A549 (cell line): ENCODE measurements around the gene KARS1. TPM values are rescaled to one million over a fixed set of nuclear protein-coding genes. Genes with fewer than 3 reads are reported as not detected.

ENCODE experiments used
- ATAC-seq, 2 experiments: fragments of 200-7000 bp in 1 of 2; fragments of >200 bp in 1 of 2; cut with Nextera tagmentation in 1 of 2; cut with Tn5 transposase in 1 of 2; 3 replicates each; pipeline versions ENCODE4 v1.8.0 to v1.9.1; 2018 to 2020; ENCODE audit warnings: mild to moderate bottlenecking in 1 of 2, moderate library complexity in 1 of 2
- CTCF ChIA-PET: fragments of 300-600 bp; sonication (Branson Sonifier 250); formaldehyde crosslinking; extraction: SDS; loops from one replicate; lab custom pipeline; 2021; ENCODE audit warnings: antibody characterized with exemption, inconsistent platforms; lab: Yijun Ruan, JAX
- POLR2A ChIA-PET: fragments of 350-600 bp; formaldehyde crosslinking; extraction: SDS; loops from one replicate; lab custom pipeline; 2021; ENCODE audit warnings: antibody characterized with exemption, inconsistent platforms; lab: Yijun Ruan, JAX
- DNase-seq, 2 experiments: peaks; one replicate each; pipeline versions ENCODE4 v3.0.0 to v3.0.0-alpha.2; 2011 to 2016; ENCODE audit warnings: low read depth in 1 of 2, low spot score in 1 of 2
- FAIRE-seq: peaks from 2 replicates; lab custom pipeline; 2011; peaks lifted over from hg19 to GRCh38; lab: Jason Lieb, UNC
- H3K27ac ChIP-seq, 2 experiments: fragments of >200 bp; sonication (Bioruptor Twin); formaldehyde crosslinking; 3 replicates each; pipeline ENCODE4 v1.5.1; 2016 to 2017
- H3K4me1 ChIP-seq: fragments of >200 bp; sonication (Bioruptor Twin); formaldehyde crosslinking; 3 replicates; pipeline ENCODE4 v1.6.1; 2016
- H3K4me2 ChIP-seq: fragments of >200 bp; sonication (Bioruptor Twin); formaldehyde crosslinking; 3 replicates; pipeline ENCODE4 v1.6.1; 2016
- H3K4me3 ChIP-seq: fragments of >200 bp; sonication (Bioruptor Twin); formaldehyde crosslinking; 3 replicates; pipeline ENCODE4 v1.5.1; 2016
- H3K9me3 ChIP-seq: fragments of >200 bp; sonication (Bioruptor Twin); formaldehyde crosslinking; 3 replicates; pipeline ENCODE4 v1.6.1; 2016
- BHLHE40 ChIP-seq: IDR thresholded peaks from 2 replicates; pipeline ENCODE4 v1.6.1; 2012; ENCODE audit warnings: low read depth, low read length, inconsistent platforms
- CEBPB ChIP-seq, 2 experiments: fragments of >200 bp in 1 of 2; sonication (Bioruptor Twin) in 1 of 2; formaldehyde crosslinking in 1 of 2; IDR thresholded peaks; 2 replicates each; pipeline ENCODE4 v1.6.1; 2012 to 2016
- CTCF ChIP-seq: fragments of >200 bp; sonication (Bioruptor Twin); formaldehyde crosslinking; IDR thresholded peaks from 3 replicates; pipeline ENCODE4 v1.5.1; 2016
- FOSB ChIP-seq: fragments of 250-450 bp; sonication (Bioruptor Pico); IDR thresholded peaks from 2 replicates; pipeline ENCODE4 v1.5.0; 2020; ENCODE audit warnings: mild to moderate bottlenecking, moderate library complexity
- FOXS1 ChIP-seq: fragments of 250-450 bp; sonication (Bioruptor Pico); IDR thresholded peaks from 2 replicates; pipeline ENCODE4 v1.5.0; 2020; ENCODE audit warnings: mild to moderate bottlenecking, moderate library complexity
- HEYL ChIP-seq: fragments of 250-450 bp; sonication (Bioruptor Pico); IDR thresholded peaks from 2 replicates; pipeline ENCODE4 v1.8.0; 2021; ENCODE audit warnings: mild to moderate bottlenecking, moderate library complexity
- MYC ChIP-seq: IDR thresholded peaks from 2 replicates; pipeline ENCODE4 v1.6.1; 2012; ENCODE audit warnings: mild to moderate bottlenecking, inconsistent platforms, low read length, improper control_type of control experiment, borderline replicate concordance
- NFE2L2 ChIP-seq: fragments of 150-350 bp; conservative IDR thresholded peaks from 2 replicates; pipeline ENCODE4 v1.6.1; 2014; ENCODE audit warnings: low read length
- NR3C1 ChIP-seq: fragments of >200 bp; sonication (Bioruptor Twin); formaldehyde crosslinking; IDR thresholded peaks from 3 replicates; pipeline ENCODE4 v1.6.1; 2017
- PHF8 ChIP-seq: fragments of 200-600 bp; sonication (generic); IDR thresholded peaks from 2 replicates; pipeline ENCODE4 v1.6.1; 2016; ENCODE audit warnings: low read depth, mild to moderate bottlenecking, antibody characterized with exemption, moderate library complexity, borderline replicate concordance
- POLR2AphosphoS2 ChIP-seq: conservative IDR thresholded peaks from 2 replicates; pipeline ENCODE4 v1.6.1; 2012; ENCODE audit warnings: low read length, improper control_type of control experiment, inconsistent platforms
- RAD21 ChIP-seq, 2 experiments: fragments of >200 bp in 1 of 2; sonication (Bioruptor Twin) in 1 of 2; formaldehyde crosslinking in 1 of 2; IDR thresholded peaks in 1 of 2; conservative IDR thresholded peaks in 1 of 2; 2 replicates in 1 of 2; 3 replicates in 1 of 2; pipeline ENCODE4 v1.6.1; 2012 to 2018; ENCODE audit warnings: inconsistent platforms in 1 of 2
- RFX5 ChIP-seq: fragments of 450-650 bp; IDR thresholded peaks from 2 replicates; pipeline ENCODE4 v1.7.1; 2014; ENCODE audit warnings: antibody characterized with exemption, mild to moderate bottlenecking, moderate library complexity
- SREBF2 ChIP-seq: fragments of 450-650 bp; IDR thresholded peaks from 2 replicates; pipeline ENCODE4 v1.6.1; 2014; ENCODE audit warnings: mild to moderate bottlenecking, moderate library complexity
- ZC3H11A ChIP-seq: fragments of 450-650 bp; IDR thresholded peaks from 2 replicates; pipeline ENCODE4 v1.6.1; 2014; ENCODE audit warnings: antibody characterized with exemption, mild to moderate bottlenecking
- ZSCAN20 ChIP-seq: fragments of 250-450 bp; sonication (Bioruptor Pico); IDR thresholded peaks from 2 replicates; pipeline ENCODE4 v1.8.0; 2022; ENCODE audit warnings: mild to moderate bottlenecking, moderate library complexity
- WGBS: methylation state at CpG from one replicate; pipeline ENCODE4 v1.1.6; 2017; ENCODE audit errors: missing lambda C conversion rate; 5-methylcytosine and 5-hydroxymethylcytosine counted together
- polyA plus RNA-seq, 4 experiments: library from polyadenylated mRNA; depleted of rRNA in 3 of 4; stranded (reverse); fragments of >200 nt; fragmentation: RNase III in 1 of 4; extraction: RNeasy Plus Mini Kit Qiagen cat#74134 plus additional on column Dnase treatment in 1 of 4; gene quantifications; 2 replicates in 3 of 4; 3 replicates in 1 of 4; pipeline ENCODE4 v1.2.3, GENCODE V29; 2011 to 2017
- TF ChIP-seq, protein P1 (sequence below): IDR thresholded peaks from 2 replicates; pipeline ENCODE4 v1.6.1; 2012; ENCODE audit warnings: low read depth, borderline replicate concordance

Gene KARS1
- polyA plus RNA-seq, 2 of the 4 experiments (the other 2 are of a cell fraction): 146 to 211 TPM

- Histone ChIP-seq H3K4me3 (no peak overlapping the region), H3K27ac (no peak overlapping the region), H3K9me3 (no peaks in the 10 kb centered on the region), H3K4me1 (peaks cover 19% of the 10 kb centered on the region), H3K4me2 (peak overlapping the region; percentile 98)
- TF ChIP-seq RAD21 (conservative IDR thresholded peaks at IDR 0.05 in 1 of 2, IDR thresholded peaks at IDR 0.05 in 1 of 2) (peak; percentile 20 to 52; a peak in 2 of 5 replicates), CTCF (peak; percentile 55), BHLHE40 (no peak)
- ChIA-PET CTCF (interaction anchor here (0.6 to 1.9 kb wide), 11 partner anchors 9 to 154 kb away, joined by 3 to 9 read pairs (median 5); no protein-coding TSS in a partner anchor), POLR2A (interaction anchor here (1.4 kb wide), 1 partner anchor 104 kb away, joined by 4 read pairs; no protein-coding TSS in a partner anchor)
- ATAC-seq (peak in 1 of 2 experiments; percentile 15; a peak in 1 of 6 replicates), DNase-seq (peak; percentile 44 to 49), FAIRE-seq (no peak)
- whole genome bisulfite sequencing: 30% methylated on average over 2 of the region's 2 CpGs
Measured at GRCh38 chr16:75621170-75621477, 26.3 kb downstream of the KARS1 start.

DNA sequence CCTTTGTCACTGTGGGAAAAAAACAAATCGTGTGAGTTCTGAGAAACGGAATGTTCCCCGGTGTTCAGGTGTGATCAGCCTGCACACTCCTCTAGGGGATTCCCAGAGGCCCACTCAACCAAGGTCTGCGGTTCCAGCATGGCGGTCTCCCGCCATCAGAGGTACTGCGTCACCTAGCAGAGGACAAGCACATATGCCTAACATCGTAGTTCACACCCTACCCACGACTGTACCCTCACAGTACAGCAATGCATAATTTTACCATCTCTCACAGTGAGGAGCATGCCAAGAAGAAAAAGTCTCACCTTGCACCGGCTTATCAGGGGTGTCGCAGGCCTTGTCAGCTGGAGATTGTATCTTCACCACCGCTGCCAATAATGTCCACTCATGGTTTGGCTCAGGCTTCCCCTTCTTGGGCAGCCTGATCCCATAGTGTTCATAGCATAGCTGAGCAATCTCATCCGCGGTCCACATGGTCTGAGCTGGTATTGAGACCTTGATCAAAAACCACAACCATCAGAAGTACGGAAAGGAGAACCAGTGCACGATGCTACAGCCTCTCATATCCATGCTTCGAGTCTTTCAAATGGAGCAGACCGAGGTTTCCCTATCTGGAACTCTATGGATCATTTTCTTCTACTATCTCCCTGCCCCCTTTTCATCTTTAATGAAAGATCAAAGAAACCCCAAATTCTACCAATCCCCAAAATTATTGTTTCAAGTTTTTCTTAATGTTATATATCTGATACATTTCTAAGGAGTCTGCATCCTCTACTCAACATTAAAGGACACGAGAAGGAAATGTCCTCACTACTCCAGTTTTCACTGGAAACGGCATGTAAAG lies 26.9 kb downstream of the KARS1 start:
- ATAC-seq (no peak), FAIRE-seq (no peak), DNase-seq (no peak)
- 94% methylated on average over 20 of the region's 20 CpGs for WGBS
- CTCF ChIA-PET: interaction anchor here (0.9 to 1.9 kb wide), 7 partner anchors 8 to 156 kb away, joined by 3 to 9 read pairs (median 5); partner anchors contain the start of gene TMEM170A
- Histone ChIP-seq H3K27ac (no peak overlapping the region), H3K4me3 (no peak overlapping the region), H3K4me2 (peak overlapping the region; percentile 98; the same call in 2 of the 3 replicates), H3K4me1 (peaks cover 19% of the 10 kb centered on the region), H3K9me3 (no peaks in the 10 kb centered on the region)
- no peak for TF ChIP-seq NR3C1
- no peak for TF ChIP-seq HEYL (CRISPR knock-in tag)
- no peak for TF ChIP-seq ZSCAN20 (CRISPR knock-in tag)
- no peak for TF ChIP-seq POLR2AphosphoS2
- TF ChIP-seq CEBPB (IDR thresholded peaks at IDR 0.05): no peak
- no peak for TF ChIP-seq ZC3H11A
- no peak for TF ChIP-seq FOSB (CRISPR knock-in tag)
- TF ChIP-seq, protein P1, sequence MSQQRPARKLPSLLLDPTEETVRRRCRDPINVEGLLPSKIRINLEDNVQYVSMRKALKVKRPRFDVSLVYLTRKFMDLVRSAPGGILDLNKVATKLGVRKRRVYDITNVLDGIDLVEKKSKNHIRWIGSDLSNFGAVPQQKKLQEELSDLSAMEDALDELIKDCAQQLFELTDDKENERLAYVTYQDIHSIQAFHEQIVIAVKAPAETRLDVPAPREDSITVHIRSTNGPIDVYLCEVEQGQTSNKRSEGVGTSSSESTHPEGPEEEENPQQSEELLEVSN: no peak
- no peak for TF ChIP-seq NFE2L2
- no peak for TF ChIP-seq PHF8
- POLR2A ChIA-PET: interaction anchor here (1.4 kb wide), 1 partner anchor 104 kb away, joined by 4 read pairs; no protein-coding TSS in a partner anchor

- no peaks in the 10 kb centered on the region for H3K9me3 ChIP-seq
- H3K27ac ChIP-seq: no peak overlapping the region
- ATAC-seq: no peak
- no peak overlapping the region for H3K4me2 ChIP-seq
- no peak for DNase-seq
- H3K4me1 ChIP-seq: peaks cover 21% of the 10 kb centered on the region
- TF ChIP-seq CEBPB (IDR thresholded peaks at IDR 0.05) (0 out of 4 replicates have a peak, but pooled peaks of 1 of the 2 experiments have one; percentile 16), RFX5 (no peak), SREBF2 (no peak), MYC (no peak), FOXS1 (no peak)
- FAIRE-seq: no peak
- no peak overlapping the region for H3K4me3 ChIP-seq
- ChIA-PET CTCF (interaction anchor here (1.2 to 2.3 kb wide), 6 partner anchors 28 to 154 kb away, joined by 3 to 8 read pairs (median 4); partner anchors contain the start of gene TMEM170A), POLR2A (no interaction called here)
- WGBS: 96% methylated on average over 2 of the region's 2 CpGs
Measured at GRCh38 chr16:75618780-75619179, 28.7 kb downstream of the KARS1 start.
